ENCODE measurements around the gene FOXP3. TPM values are rescaled to one million over a fixed set of nuclear protein-coding genes. Genes with fewer than 3 reads are reported as not detected.
A peak's percentile ranks its signal among the peaks of the same experiment; 100 is the strongest.

FOXP3 gene
- total RNA-seq, 1 experiment from 2014 or later: 0.42 TPM

GRCh38 chrX:49269767-49270248, 5.3 kb upstream of the FOXP3 start, which contains the start of gene PPP1R3F:
Gene PPP1R3F, plus strand, starts transcription at chrX:49269793. Its CDS starts 77 bp downstream, at chrX:49269870.
- ChIA-PET CTCF (interaction anchor here (0.9 to 1.2 kb wide), 3 partner anchors 22 to 85 kb away, joined by 3 to 11 read pairs (median 8); no protein-coding TSS in a partner anchor), POLR2A (interaction anchor here (0.8 to 1.1 kb wide), 3 partner anchors 79 to 593 kb away, joined by 3 to 4 read pairs (median 3); no protein-coding TSS in a partner anchor)
- Mint-ChIP-seq H3K4me1 (peaks cover 22% of the 10 kb centered on the region), H3K27me3 (ENCODE audit: low read depth) (no peaks in the 10 kb centered on the region), H3K4me3 (peak within 1 kb of the TSS; percentile 95), H3K36me3 (peaks cover 8% of the 10 kb centered on the region; the same call in 1 of the 2 replicates), H3K9me3 (no peaks in the 10 kb centered on the region), H3K27ac (peak within 1 kb of the TSS; percentile 100)
- TF ChIP-seq MLX (CRISPR knock-in tag; IDR thresholded peaks at IDR 0.05) (no peak), ESRRA (CRISPR knock-in tag; IDR thresholded peaks at IDR 0.05; ENCODE audit: borderline replicate concordance) (0 out of 2 replicates have a peak, but pooled peaks have one; percentile 2), EMX1 (CRISPR knock-in tag; IDR thresholded peaks at IDR 0.05) (no peak), PREB (CRISPR knock-in tag; IDR thresholded peaks at IDR 0.05; ENCODE audit: borderline replicate concordance) (no peak), OVOL2 (CRISPR knock-in tag; IDR thresholded peaks at IDR 0.05; ENCODE audit: borderline replicate concordance) (no peak), E2F1 (CRISPR knock-in tag; IDR thresholded peaks at IDR 0.05) (no peak), STAT6 (CRISPR knock-in tag; conservative IDR thresholded peaks at IDR 0.05; ENCODE audit: low read depth) (no peak), ZNF263 (CRISPR knock-in tag; IDR thresholded peaks at IDR 0.05; ENCODE audit: low read depth) (0 out of 2 replicates have a peak, but pooled peaks have one; percentile 14), USF2 (CRISPR knock-in tag; IDR thresholded peaks at IDR 0.05) (no peak), NFYB (CRISPR knock-in tag; conservative IDR thresholded peaks at IDR 0.05; ENCODE audit: low read depth) (peak; percentile 35; the same call in 1 of the 2 replicates)
- ATAC-seq: no peak
- DNase-seq (ENCODE audit: low spot score): no peak

GRCh38 chrX:49269010-49269766, 4.7 kb upstream of the FOXP3 start:
- peaks cover 8% of the 10 kb centered on the region; the same call in 1 of the 2 replicates for H3K36me3 Mint-ChIP-seq
- peak; percentile 61; the same call in 1 of the 2 replicates for TF ChIP-seq CREM (CRISPR knock-in tag; IDR thresholded peaks at IDR 0.05)
- TF ChIP-seq SMAD3 (CRISPR knock-in tag; IDR thresholded peaks at IDR 0.05; ENCODE audit: borderline replicate concordance): no peak
- TF ChIP-seq SP1 (CRISPR knock-in tag; conservative IDR thresholded peaks at IDR 0.05): peak; percentile 45
- peak; percentile 81 for TF ChIP-seq NFYB (CRISPR knock-in tag; conservative IDR thresholded peaks at IDR 0.05; ENCODE audit: low read depth)
- H3K27me3 Mint-ChIP-seq (ENCODE audit: low read depth): no peaks in the 10 kb centered on the region
- ATAC-seq (peak; percentile 89), DNase-seq (ENCODE audit: low spot score) (peak; percentile 89)
- POLR2A ChIA-PET: interaction anchor here (0.6 to 1.4 kb wide), 6 partner anchors 39 to 593 kb away, joined by 3 to 5 read pairs (median 4); no protein-coding TSS in a partner anchor
- peak overlapping the region; percentile 100 for H3K27ac Mint-ChIP-seq
- CTCF ChIA-PET: interaction anchor here (0.6 to 1.3 kb wide), 10 partner anchors 12 to 127 kb away, joined by 3 to 13 read pairs (median 4); no protein-coding TSS in a partner anchor
- H3K9me3 Mint-ChIP-seq: no peaks in the 10 kb centered on the region
- peak overlapping the region; percentile 95 for H3K4me3 Mint-ChIP-seq
- peaks cover 22% of the 10 kb centered on the region for H3K4me1 Mint-ChIP-seq

All from WTC11 (cell line).